ENCODE measurements around the gene CADM2.

Gene CADM2

DNA sequence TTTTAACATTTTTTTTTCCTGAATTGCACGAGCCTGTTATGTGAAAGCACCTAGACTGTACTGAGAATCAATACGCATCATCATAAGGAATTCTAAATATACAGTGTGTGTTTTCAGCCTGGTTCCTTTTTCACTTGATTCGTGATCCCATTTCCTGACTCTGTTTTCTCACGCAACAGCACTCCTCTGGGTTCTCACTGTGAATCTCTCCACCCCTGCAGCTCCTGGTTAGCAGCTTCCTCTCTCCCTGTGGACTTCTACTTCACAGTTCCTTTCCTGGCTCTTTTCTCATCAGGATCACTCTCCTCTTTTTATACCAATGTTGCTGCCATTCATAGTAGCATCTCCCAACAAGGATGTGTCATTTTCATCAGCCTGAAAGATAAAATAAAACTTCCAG lies 297.2 kb downstream of the CADM2 start:
- TF ChIP-seq, protein P1, sequence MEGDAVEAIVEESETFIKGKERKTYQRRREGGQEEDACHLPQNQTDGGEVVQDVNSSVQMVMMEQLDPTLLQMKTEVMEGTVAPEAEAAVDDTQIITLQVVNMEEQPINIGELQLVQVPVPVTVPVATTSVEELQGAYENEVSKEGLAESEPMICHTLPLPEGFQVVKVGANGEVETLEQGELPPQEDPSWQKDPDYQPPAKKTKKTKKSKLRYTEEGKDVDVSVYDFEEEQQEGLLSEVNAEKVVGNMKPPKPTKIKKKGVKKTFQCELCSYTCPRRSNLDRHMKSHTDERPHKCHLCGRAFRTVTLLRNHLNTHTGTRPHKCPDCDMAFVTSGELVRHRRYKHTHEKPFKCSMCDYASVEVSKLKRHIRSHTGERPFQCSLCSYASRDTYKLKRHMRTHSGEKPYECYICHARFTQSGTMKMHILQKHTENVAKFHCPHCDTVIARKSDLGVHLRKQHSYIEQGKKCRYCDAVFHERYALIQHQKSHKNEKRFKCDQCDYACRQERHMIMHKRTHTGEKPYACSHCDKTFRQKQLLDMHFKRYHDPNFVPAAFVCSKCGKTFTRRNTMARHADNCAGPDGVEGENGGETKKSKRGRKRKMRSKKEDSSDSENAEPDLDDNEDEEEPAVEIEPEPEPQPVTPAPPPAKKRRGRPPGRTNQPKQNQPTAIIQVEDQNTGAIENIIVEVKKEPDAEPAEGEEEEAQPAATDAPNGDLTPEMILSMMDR (conservative IDR thresholded peaks at IDR 0.05; ENCODE audit: low read depth, low read length), result no peak

GRCh38 chr3:85258326-85258725 lies 299.5 kb downstream of the CADM2 start:
- no peak for DNase-seq (ENCODE audit: low read depth)
- H3K4me3 ChIP-seq (ENCODE audit: low read length), result no peak overlapping the region
- TF ChIP-seq, protein P1 (conservative IDR thresholded peaks at IDR 0.05; ENCODE audit: low read depth, low read length), result no peak

More for the DNA sequence above, 297.2 kb downstream of the CADM2 start:
- no peak for DNase-seq (ENCODE audit: low read depth)
- no peak overlapping the region for H3K4me3 ChIP-seq (ENCODE audit: low read length)

DNA sequence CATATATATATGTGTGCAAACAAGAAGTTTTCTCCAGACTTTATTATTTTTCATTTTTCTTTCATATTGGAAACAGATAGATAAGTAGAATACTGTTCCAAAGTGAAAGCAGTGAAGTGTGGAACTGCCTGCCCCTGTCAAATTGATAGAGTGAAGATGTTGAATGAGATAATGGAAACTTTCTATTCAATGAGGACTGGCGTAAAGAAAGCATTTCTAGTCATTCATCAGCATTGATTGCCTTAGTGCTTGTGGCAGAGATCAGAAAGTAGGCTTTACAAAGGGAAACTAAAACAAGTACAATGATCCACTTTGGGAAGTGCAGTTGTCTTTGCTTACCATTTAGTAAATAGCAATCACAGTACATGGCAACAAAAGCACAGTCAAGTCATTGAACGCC lies 300.0 kb downstream of the CADM2 start:
- H3K4me3 ChIP-seq (ENCODE audit: low read length), result no peak overlapping the region
- TF ChIP-seq, protein P1 (conservative IDR thresholded peaks at IDR 0.05; ENCODE audit: low read depth, low read length), result no peak
- no peak for DNase-seq (ENCODE audit: low read depth)

- TF ChIP-seq, protein P1 (conservative IDR thresholded peaks at IDR 0.05; ENCODE audit: low read depth, low read length), result no peak
- DNase-seq (ENCODE audit: low read depth), result no peak
Observed at GRCh38 chr3:85259748-85260147, 301.0 kb downstream of the CADM2 start.

GRCh38 chr3:85264381-85264780 lies 305.6 kb downstream of the CADM2 start:
- DNase-seq (ENCODE audit: low read depth), result no peak
- TF ChIP-seq, protein P1 (conservative IDR thresholded peaks at IDR 0.05; ENCODE audit: low read depth, low read length), result no peak
- H3K4me3 ChIP-seq (ENCODE audit: low read length), result no peak overlapping the region

More at GRCh38 chr3:85259748-85260147, 301.0 kb downstream of the CADM2 start:
- H3K4me3 ChIP-seq (ENCODE audit: low read length), result no peak overlapping the region

DNA sequence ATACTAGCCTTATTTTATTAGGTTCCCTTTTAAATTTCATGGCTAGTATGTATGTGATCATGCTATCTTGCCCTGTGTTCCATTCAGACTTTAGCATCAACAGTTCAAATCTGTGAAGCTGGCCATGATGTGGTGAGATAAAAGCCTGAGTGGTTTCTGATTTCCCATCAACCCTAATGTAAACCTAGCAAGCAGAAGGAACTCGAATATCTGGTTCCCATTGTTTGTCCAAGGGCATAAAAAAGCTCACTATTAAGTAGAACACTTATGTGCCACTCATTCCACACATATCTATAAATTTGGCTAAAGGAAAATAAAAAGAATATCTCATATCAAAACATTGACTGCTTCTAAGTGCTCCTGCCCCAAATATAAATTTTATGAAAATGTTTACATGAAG lies 311.7 kb downstream of the CADM2 start:
- TF ChIP-seq, protein P1 (conservative IDR thresholded peaks at IDR 0.05; ENCODE audit: low read depth, low read length), result no peak
- no peak overlapping the region for H3K4me3 ChIP-seq (ENCODE audit: low read length)
- DNase-seq (ENCODE audit: low read depth), result no peak

- TF ChIP-seq, protein P1 (conservative IDR thresholded peaks at IDR 0.05; ENCODE audit: low read depth, low read length), result no peak
- DNase-seq (ENCODE audit: low read depth), result no peak
- no peak overlapping the region for H3K4me3 ChIP-seq (ENCODE audit: low read length)
Observed at GRCh38 chr3:85271911-85272310, 313.1 kb downstream of the CADM2 start.
